Stimulated activated CD8-positive, alpha-beta memory T cell treated with anti-CD3 and anti-CD28 coated beads, Interleukin-15, amount 100 ng/mL, for 1 hour (primary cell): ENCODE results near the gene OTOGL.
"Not testable (repeated sequence)": the region's sequence is repeated elsewhere in the genome, so short reads cannot be mapped to it uniquely, and the experiment has no call there.

Experiments used
- DNase-seq: peaks from one replicate; pipeline ENCODE4 v3.0.0-alpha.2; 2020; ENCODE audit warnings: low read depth

OTOGL gene

DNA sequence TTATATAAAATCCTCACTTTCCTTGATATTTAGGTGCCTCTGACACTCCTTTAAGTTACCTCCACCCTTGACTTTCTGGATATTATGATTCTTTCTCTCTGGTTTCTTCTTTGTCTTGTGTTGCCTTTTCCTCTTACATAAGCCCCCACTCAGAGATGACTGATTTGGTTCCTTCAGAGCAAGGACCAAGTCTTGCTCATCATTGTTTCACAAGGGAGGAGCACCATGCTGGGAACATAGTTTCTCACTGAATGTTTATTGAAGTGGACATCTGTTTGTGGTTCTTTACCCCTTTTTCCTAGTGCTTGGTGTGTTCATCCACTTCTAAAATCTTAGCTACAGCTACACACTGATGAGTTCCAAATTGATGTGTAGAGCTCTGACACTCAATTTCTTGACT, 183.4 kb downstream of the OTOGL start:
- no peak for DNase-seq

DNA sequence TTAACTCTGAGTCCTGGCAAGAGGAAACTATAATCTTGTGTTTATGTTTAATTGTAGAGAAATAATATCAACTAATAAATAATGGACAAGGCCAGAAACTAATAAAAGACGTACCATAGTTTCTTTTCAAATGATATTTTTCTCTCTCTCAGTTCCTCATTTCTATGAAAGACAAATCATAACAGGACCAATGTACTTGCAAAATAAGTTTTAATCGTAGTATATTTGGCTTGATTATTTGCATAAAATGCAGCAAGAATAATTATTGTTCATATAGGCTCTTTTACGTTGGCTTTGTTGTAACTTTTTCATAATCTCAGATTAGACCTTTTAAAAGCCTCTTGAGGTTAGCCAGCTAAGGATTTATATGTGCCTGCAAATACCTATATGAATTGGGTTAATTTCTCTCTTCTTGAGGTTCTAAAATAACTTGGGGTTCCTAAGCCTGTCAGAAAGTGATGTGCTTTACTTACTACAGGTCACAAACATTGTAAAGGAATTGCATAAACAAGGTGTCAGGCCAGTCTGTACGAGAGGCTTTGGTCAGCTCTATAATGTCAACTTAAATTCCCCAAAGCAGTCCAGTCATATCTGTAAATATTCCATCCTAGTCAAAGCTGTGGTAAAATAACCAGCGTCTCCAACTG, 191.9 kb downstream of the OTOGL start:
- no peak for DNase-seq

DNA sequence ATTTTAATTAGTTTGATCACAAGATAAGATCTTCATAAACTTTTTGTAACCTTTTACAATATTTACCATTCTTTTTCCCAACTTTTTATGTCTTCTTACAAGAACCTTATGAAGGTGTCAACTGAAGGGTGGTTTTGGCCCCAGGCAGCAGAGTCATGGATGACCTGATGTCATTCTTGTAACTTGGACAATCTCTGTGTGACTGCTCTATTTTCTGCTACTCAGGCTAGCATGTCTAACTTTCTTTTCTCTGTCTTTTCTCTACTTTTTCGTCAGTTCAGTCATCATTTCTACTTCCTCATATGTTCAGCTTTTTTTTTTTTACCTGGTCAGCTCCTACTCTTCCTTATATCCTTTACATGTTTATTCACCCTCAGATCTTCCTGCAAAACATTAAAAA, 194.0 kb downstream of the OTOGL start:
- no peak for DNase-seq

DNA sequence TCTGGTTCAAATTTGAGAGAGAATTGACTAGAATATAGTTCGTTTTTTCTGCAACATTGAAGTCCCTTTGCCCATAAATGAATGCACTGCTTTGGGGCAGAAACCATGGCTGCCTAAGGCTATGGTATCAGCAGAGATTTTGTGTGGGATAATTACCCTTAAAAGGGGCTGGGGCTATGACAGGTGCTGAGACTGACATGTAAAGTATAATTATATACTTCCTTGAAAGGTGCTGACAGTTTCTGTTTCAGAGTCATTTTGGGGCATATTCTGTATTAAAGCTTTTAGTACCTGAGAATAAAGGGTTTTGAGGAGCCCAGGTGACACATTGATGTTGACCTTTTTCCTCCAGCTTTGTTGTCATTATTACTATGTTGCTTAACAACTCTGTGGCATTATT, 194.4 kb downstream of the OTOGL start:
- no peak for DNase-seq

DNA sequence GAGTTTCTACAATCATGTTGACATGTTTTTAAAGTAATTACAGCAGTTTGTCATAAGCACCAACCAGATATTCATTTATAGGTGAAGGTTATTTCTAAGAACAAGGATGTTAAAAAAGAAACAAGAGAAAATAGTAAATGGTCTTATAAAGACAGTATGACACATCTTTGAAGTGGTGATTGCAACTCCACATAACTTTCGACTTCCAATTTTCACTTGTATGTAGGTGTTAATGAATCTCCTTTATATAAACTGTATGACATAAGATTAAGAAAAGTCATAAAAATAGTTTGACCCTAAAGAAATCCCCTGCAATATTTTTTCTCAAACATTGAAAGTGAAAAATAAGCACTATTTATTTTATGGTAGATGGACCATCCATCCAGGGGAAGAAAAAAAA, 199.9 kb downstream of the OTOGL start:
- DNase-seq, result no peak

DNA sequence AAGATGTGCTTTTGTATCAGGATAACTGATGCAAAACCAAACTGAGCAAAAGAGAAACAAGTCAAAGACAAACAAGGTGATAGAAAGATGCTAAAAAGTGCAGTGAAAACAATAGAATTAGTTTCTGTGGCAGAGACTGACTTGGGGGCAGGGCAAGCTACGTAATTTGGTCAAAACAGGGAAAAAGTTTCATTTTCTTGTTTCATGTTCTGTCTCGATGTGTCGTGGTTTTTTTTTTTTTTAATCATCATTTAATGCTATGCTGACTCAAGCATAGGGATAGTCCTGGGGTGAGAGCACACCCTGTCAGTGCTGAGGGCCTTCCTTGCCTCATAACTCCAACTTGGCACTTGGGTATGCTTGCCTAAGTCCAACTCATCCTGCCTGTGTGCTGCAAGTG, 200.6 kb downstream of the OTOGL start:
- no peak for DNase-seq

DNA sequence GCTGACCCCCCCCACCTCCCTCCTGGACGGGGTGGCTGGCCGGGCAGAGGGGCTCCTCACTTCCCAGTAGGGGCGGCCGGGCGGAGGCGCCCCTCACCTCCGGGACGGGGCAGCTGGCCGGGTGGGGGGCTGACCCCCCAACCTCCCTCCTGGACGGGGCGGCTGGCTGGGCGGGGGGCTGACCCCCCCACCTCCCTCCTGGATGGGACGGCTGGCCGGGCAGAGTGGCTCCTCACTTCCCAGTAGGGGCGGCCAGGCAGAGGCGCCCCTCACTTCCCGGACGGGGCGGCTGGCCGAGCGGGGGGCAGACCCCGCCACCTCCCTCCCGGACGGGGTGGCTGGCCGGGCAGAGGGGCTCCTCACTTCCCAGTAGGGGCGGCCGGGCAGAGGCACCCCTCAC, 208.1 kb downstream of the OTOGL start:
- DNase-seq, result not testable (repeated sequence)

DNA sequence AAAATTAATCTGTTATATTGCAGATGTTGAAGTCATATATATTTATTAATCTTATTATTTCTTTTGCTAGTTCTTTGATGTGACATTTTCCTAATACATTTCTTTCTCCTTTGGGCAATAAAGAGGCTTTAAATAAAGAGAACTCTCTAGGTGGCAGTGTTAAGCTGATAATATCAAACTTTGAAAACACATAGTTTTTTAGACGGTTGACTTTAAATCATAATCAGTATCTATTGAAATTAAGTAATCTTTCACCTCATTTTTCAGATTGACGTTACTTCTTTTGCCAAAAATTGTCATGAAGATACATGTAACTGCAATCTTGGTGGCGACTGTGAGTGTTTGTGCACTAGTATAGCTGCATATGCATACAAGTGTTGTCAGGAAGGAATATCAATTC, 213.9 kb downstream of the OTOGL start:
- no peak for DNase-seq

DNA sequence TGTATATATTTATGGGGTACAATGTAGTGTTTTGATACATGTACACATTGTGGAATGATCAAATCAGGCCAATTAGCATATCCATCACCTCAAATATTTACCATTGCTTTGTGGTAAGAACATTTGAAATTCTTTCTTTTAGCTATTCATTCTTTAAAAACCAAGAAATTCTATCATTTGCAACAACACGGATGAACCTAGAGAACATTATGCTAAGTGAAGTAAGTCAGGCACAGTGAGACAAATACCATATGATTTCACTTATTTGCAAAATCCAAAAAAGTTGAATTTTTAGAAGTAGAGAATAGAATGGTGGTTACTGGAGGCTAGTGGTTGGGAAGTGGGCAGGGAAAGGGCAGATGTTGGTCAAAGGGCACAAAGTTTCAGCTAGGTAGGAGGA, 215.4 kb downstream of the OTOGL start:
- DNase-seq, result no peak

DNA sequence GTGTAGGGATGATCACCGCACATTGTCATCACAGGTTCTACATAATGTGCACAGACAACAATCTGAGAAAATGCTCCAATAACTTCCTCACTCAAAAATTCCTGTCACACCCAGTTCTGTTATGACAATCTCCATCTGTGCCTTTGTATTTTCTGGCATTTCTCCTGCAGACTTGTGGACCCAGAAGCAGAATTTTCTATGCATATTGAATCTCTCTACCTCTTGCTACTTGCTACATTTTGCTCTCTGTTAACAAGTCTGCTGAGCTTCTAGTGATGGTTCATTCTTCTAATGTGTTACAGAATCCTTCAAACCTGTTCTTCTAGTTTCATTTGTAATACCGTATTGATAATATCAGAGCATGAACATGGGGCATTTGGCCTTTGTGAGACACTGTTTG, 216.9 kb downstream of the OTOGL start:
- DNase-seq, result no peak

DNA sequence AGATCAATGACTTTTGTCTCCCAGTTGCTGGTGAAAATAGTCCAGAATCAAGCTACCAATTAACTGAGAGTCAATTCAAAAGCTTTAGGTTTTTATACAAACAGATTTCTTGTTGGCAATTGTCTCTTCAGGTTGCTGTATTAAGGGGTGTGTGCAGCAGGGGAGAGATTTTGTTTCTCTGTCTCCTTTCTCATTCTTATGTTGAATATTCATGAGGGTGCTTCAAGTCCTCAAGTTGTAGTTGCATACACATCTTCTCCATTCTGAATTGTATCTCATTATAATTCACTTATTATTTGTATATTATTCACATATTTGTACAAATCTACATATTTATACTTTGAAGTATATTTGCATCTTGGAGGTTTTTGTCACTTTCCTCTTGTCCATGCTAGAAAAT, 218.0 kb downstream of the OTOGL start:
- no peak for DNase-seq

DNA sequence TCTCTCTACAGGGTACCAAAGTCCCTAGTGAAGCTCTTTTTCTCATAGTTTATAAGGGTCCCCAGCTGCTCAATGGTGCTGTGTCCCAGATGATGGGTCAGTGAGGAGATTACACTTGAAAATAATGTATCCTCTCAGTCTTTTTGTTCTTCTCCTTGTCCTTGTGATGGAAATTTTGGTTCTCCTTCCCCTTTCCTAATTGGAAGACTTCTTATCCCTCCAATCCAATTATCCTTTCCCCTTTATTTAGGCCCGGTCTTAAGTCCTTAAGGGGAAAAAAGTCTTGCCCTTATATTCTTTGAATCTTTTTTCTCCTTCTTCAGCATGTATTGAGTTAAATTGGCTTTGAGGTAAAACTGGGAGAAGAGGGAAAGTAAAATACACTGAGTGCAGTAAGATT, 218.6 kb downstream of the OTOGL start:
- DNase-seq, result no peak

DNA sequence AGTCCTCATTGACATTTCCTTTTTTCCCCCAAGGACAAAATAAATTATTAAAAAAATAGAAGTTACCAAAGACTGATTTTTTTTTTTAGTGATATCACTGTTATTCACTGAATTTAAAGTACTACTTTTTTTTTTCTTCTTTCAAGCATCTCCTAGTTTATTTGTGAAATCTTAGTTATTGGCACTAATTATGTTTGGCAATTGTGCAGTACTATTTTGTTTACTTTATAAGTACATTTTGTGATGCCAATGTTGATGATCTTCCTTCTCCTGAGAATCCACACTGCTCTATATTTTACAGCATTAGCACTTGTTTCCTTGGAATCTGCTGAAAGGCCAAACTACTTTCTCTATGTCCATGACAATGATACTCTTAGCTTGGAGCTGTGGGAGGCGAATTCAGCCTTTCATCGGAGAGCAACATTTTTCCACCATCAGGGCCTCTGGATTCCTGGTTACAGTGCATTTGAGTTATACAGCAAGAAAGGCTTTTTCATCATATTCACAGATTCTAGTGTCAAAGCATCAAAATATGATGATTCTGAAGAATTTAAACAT, 220.9 kb downstream of the OTOGL start:
- DNase-seq, result no peak

DNA sequence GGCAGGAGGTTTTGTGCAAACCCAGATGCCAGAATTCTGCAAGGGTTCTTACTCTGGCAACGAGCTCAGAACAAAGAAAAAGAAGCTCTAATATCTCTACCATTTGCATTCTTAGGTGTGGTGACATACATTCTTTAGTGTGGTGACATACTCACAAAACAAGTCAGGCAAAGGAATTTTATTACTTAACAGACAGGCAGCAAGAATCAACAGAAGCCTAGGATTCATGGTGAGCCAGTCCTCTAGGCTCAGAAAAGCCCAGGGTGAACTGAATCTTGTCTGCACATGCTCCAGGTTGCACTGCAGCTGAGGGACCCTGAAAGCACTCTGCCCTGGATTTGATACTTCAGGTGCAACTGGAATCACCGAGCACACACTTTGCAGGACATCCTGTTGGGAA, 222.3 kb downstream of the OTOGL start:
- DNase-seq, result no peak

DNA sequence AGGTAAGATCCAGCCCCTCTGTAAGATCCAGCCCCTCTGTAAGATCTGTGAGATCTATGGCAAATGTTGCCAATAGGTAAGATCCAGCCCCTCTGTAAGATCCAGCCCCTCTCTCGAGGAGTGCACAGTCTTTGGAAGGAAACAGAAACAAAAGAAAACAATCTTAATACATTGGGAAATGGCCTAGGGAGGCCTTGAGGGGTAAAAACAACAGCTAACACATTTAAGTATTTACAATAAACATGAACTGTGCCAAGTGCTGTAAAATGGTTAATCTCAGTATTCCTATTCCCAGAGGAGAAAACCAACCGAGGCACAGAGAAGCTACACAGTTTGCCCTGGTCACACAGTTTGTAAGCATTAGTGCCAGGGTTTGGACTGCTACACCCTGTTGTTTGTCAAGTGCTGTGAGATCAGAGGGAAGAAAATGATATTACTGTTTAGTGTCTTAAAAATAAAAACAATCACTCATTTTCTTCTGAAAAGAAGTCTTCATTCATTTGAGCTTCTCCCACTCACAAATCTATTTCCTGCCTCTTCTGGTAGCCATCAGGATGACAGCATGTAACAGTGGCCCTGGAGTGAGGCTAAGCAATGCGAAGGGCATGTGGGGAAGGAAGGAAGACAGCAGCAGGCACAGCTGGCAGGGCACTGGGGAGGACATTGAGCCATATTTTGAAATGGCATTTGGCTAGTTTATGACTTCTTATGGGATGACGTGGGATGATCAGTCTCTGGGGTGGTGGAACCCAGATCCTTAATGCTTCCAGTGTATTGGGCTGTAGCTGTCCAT, 226.0 kb downstream of the OTOGL start:
- no peak for DNase-seq

DNA sequence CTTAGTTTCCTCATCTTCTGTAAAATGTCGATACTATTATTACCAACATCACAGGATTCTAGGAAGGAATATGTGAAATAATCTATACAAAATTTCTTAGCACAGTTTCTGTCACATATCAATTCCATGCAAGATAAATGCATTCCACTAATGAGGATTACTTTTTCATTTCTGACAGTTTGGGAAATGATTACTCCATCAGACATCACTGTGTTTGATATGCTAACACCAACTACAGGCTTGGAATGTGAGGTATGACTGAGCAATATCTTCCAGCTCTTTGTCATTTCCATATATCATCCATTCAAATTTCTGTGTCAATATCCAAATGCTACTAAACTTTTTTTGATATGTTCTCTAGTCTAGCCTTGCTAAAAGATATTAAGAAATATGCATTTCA, 233.5 kb downstream of the OTOGL start:
- DNase-seq, result no peak

DNA sequence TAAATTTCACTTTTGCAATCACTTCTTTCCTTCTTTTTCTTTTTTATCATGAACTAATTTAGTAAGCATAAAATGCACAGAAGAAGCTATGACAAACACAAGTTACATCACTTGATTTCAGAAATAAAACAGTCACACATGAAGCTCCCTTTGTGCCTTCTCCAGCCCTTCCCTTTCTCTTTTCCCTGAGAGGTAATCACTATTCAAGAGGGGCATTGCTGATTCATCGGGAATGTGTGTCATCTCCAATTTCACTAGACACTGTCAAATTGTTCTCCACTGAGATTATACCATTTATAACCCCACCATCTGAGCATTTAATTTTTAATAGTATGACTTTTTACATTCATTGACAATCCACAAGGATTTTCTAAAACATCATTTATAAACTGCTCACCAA, 253.1 kb downstream of the OTOGL start:
- DNase-seq, result no peak

DNA sequence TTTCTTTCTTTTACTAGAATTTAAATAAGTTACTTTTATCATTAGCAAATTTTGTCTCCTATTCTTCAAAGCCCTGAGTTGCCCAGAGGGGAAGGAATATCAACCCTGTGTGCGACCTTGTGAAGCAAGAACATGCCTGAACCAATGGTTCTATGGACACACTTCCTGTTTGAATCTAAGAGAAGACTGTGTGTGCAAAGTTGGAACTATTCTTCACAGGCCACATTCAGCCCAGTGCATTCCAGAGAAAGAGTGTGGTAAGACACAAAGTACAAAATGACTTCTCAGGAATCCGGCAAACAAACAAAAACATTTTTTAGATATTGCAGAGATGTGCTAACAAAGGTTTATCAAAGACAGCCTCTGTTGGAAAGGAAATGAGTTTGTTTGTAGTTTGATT, 253.9 kb downstream of the OTOGL start:
- no peak for DNase-seq

DNA sequence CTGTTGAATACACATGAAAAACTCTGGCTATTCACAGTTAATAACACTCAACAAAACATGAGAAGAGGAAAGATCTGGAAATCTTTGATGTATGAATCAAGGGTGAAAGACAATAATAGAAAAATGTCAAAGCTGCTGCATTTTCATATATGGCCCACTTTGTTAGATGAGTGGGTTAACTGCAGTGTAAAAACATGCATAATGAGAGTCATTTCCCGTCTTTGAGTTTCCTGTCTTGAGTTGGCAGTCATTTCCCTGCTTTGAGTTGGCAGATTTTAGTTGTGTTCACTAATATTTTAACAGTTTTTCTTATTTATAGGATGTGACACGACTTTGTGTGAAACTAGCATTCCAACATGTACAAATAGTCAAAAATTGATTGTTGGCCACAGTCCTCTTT, 256.8 kb downstream of the OTOGL start:
- no peak for DNase-seq

DNA sequence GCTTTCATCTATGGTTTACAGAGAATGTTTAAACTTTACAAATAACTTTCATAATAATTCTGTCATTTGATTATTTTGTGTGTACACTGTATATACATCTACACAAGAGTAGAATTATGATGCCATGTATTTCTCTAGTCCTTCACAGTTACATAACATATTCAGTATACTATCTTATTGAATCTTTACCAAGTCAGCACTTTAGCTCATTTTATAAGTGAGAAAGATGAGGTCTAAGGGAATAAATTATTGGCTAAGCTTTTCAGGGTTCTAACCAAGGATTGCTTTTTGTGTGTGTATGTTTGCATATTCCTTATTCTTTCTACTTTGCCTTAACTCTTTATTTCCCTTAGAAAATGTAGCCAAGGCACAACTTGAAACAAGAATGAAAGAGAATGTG, 260.4 kb downstream of the OTOGL start:
- no peak for DNase-seq

DNA sequence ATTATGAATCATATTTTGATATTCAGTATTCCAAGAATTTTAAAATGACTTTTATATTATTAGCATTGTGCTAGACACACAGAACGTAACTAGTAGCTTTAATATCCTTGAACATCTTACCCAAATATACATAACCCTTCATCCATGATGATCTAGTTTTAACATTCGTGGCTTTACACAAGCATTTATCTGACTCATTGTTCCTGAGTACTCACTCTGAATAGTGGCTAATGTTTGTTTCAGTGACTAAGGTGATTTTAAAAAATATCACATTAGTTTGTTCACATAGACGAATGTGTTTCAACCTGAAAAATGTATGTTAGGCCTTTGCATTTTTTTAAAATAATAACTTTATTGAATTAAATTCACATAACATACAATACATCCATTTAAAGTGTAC, 264.7 kb downstream of the OTOGL start:
- DNase-seq, result no peak

DNA sequence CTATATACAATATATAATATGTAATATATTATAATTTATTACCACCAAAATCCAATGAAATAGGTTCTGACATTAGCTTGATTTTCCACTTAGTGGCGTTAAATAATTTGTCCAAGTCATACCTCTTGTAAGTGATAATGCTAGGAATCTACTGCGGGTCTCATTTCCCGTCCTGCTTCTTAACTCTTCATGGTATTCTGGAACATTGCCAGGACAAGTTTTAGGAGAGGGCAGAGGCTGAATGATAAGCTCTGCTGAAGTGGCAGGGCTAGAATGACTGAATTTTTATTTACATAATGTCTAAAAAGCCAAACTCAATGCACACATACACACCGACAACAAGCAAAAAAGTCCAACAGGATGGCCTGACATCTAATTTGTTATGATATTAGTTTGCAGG, 274.3 kb downstream of the OTOGL start:
- no peak for DNase-seq

DNA sequence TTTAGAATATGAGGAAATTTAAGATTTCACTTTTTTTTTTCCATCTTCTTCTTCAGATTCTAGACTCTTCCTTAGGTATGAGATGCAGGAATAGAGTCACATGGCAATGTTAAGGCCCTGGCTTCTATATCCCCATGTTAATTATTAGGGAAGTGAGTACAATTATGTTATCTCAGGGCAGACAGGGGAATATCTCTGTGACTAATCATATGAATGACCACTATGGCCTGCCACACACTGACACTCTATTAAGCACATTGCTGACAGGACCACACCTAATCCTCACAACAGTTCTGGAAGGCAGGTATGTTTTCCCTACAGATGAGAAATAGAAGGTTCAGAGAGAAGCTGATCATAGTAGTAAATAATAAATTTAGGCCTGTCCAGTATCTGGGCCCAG, 275.3 kb downstream of the OTOGL start:
- no peak for DNase-seq
